GM19467 (cell line): ENCODE data around the gene CCDC141.

Source experiments
- ATAC-seq: cut with Tn5 transposase; IDR thresholded peaks from one replicate; pipeline ENCODE4 v1.9.1; 2021; ENCODE audit warnings: mild to moderate bottlenecking, moderate library complexity; ENCODE audit not compliant: unreplicated experiment

CCDC141 gene

DNA sequence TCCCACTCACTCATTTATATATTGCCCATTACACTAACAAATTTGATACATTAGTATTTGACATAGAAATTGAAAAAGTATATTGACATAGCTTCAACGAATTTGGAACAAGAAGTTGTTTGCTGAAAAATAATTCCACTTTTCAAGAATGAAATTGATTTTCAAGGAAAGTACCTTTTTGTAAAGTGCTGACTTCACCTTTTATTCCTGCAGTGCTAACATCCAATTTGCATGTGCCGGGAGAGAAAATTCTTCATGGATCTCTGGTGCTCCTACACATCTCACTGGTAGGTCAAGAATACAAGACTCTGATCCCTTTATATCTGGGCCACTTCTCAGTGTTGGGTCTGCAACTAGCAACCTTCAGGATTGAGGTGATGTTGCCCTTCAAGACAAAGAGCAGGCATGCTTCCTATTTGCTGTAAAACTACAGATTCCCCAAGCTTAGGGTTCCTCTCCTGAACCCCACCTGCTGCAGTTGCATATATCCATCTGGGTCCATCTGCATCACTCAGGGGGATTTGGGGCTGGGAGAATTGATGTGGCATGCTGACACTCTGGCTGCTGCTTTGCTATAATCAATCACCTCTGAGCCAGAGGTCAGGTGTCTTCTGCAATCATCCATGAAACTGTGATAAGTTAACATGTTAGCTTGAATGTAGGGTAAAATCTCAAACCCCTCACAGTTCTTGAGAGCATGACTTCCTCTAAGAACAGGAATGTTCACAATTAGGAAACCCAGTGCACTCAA, 134.3 kb downstream of the CCDC141 start:
- ATAC-seq = no peak

DNA sequence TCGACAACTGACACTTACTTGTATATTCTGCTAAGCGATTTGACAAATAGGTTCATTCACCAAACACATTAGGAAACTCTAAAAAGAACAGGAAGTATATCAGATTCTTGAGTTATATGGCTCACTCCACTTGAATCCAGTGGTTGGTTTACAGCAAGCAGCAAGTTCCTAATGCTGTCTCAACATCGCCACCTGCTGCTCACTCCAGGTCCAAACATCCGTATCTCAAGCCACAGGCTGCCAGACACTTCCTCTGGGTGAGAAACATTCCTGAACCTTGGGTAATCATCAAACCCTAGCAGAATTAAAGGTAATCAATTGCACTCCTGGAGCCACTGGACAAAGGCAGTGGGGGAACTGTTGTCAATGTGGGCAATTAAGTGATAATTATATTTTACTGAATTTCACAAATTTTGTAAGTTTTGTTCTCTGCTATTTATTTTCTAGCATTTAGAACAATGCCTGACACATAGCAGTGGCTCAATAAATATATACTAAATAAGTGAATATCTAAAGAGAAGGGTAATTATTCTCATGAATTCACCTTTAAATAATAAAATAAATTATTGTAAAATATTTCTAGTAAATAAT, 135.6 kb downstream of the CCDC141 start:
- ATAC-seq = peak; percentile 90

DNA sequence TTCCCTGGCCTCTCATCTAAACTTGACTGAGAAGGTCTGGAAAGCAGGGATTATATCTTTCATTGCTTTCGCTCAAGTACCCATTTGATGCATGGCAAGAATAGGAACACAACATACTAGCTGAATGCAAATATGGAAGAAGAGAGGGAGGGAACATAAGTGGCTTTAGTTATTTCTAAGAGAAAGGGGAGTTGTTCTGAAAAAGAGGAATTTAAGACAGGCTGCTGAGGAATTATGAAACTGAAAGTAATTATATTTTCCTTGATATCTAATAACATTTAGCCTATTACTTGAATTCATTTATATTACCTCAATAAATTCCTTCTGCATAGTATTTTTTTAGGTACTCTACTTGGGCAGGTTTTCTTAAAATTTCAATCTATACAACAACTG, 136.9 kb downstream of the CCDC141 start:
- no peak for ATAC-seq

DNA sequence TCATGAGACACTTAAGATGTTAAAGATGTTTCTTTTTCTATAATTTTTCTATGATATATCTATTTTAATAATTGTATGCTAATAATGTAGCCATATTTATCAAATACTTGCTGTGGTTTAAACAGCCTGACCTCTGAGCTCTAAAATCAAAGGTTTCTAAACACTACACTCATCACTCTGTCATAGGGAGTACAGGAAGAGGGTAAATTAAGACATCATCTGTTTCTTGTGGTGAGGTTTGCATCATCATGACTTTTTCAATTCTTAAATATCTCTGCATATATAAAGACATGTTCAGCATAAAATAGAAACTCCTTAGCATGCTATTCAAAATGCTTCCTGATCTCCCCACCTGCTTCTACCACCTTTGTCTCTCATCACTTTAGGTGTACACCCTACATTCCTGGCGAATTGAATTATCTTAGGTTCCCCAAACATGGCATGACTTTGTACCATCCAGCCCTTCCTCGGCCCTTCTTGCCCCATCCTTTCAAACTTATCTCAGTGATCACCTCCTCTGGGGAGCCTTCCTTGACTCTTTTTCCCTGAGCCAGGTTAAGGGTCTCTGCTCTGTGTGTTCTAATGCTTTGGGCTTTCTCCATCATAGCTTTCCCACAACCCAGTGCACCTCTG, 137.4 kb downstream of the CCDC141 start:
- no peak for ATAC-seq

DNA sequence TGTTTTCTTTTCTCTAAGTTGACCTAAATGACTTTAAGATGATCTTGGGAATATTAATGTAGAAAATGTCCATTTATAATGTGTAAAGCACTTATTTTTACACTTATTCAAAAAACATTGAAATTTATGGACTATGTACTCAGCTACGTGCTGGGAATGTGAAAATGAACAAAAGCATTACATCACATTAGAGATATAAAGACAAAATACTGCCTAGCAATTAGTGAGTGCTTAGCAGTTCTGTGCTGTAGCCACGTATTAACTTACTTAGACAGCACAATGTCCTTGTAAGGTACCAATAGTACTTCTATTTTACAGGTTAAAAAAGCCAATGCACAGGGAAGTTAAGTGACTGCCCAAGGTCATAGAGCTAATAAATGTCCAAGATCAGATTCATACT, 138.9 kb downstream of the CCDC141 start:
- ATAC-seq = no peak

DNA sequence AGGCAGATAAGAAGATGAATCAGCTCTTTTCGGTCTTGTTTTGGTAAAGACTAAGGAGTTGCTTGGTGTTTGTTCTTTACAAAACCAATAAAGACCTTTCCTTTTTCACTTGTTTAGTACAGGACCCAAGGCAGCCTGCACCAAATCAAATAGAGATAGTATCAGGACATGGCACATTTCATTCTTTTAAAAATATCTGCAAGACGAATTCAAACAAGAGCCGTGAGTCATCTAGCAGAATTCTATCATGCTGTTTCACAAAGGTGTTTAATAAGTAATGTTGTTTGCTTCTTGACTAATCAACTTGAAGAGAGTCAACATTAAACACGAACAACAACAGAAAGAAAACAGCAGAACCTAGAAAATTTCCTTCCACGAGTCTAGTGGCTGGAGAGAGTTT, 139.9 kb downstream of the CCDC141 start:
- ATAC-seq = no peak

DNA sequence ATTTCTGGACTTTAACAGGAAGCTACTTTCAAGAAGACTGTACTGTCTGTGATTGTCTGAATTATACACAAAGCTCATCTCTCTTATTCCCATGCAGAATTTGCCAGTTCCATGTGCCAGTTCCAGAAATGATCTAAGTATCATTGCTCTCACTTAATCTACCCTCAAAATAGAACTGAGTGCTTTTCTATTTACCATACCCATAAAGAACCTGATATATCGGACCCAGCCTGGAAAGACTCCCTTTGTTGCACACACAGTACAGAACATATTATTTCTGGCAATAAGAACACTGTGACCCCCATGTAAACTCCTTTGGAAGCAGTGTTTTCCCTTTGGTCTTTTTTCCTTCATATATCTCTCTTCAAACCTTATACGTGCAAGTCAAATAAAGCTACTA, 140.4 kb downstream of the CCDC141 start:
- ATAC-seq = no peak

DNA sequence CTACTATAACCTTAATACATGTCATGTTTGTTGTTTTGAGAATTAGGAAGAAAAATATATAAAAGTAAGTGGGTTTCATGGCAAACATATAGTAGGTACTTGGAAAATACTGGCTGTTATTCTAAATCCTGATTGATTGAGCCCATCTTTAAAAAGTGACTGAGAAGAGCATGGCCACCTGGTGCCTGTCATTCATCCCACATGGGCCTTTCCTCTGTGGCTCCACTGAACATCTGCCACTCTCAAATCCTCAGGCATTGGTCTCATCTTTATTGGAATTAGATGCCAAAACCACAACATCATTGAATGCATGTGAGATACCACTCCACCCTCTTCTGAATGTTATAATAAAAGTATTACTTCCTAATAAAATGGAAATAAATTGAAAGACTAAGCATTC, 141.1 kb downstream of the CCDC141 start:
- ATAC-seq = no peak

DNA sequence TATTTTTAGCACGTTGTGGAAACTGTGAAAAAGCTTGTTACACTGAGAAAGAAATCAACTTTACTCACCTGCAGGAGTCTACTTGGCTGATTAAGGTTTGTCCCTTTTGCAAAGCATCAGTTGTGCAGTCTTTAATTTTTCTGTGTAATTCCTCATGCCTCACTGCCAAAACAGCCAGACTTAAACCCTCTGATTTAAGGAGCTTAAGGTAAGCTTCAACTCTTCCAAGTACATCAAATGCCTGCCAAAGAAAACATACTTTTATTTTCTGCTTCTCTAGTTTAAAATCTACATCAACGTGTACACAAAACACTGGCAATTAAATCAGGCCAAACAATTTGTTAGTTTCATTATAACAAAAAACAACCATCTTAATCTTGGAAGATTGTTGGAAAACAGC, 144.7 kb downstream of the CCDC141 start:
- ATAC-seq = no peak

DNA sequence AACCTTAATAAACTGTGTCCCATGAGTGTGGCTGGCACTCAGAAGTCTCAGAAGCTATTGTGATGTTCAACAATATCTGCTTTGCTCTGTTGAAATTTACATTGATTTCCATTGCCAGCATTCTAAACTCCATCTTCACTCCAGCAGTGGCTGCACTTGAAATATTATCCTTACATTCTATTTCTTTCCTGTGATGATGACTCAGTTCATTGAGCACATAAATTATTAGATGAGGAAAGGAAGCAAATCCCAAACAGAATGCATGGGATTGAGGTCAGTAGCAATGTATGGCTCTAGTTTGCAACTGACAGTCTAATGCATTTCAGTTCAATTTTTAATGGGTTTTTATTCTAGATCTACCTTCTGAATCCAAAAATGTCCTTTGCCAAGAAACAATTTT, 150.3 kb downstream of the CCDC141 start:
- ATAC-seq = no peak

DNA sequence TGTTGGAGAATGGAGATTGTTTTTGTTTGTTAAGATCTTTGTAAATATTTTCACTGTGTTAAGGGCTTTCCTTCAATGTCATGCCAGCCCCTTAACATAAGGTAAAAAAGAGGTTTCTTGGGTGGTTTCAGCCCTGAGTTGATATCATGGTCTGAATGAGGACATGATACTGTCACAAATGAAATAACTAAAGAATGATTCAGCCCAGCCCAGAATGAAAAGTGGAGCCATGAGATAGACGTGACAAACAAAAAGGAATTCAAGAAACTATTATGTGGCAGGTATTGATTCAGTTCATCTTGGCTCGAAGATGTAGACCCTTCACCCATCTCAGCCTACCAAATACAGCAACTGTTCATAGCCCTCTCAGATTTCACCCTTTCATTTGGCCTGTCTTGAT, 154.1 kb downstream of the CCDC141 start:
- ATAC-seq = no peak

DNA sequence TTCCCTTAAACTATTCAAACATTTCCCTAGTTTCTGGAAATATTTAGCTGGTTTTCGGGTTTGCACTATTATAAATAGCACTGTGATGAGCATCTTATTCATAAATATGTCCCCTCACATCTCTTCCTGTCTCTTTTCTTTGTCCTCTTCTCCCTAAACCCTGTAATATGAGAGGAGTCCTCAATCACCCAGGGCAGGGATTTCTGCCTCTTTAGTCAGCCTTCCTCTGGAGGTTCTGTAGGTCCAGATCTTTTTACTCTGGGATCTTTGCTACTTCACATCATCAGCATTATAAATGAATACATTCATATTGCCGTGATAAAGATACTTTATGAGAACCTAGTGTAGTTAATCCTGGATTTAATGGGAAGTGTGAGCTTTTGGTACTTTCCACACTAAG, 154.8 kb downstream of the CCDC141 start:
- no peak for ATAC-seq

DNA sequence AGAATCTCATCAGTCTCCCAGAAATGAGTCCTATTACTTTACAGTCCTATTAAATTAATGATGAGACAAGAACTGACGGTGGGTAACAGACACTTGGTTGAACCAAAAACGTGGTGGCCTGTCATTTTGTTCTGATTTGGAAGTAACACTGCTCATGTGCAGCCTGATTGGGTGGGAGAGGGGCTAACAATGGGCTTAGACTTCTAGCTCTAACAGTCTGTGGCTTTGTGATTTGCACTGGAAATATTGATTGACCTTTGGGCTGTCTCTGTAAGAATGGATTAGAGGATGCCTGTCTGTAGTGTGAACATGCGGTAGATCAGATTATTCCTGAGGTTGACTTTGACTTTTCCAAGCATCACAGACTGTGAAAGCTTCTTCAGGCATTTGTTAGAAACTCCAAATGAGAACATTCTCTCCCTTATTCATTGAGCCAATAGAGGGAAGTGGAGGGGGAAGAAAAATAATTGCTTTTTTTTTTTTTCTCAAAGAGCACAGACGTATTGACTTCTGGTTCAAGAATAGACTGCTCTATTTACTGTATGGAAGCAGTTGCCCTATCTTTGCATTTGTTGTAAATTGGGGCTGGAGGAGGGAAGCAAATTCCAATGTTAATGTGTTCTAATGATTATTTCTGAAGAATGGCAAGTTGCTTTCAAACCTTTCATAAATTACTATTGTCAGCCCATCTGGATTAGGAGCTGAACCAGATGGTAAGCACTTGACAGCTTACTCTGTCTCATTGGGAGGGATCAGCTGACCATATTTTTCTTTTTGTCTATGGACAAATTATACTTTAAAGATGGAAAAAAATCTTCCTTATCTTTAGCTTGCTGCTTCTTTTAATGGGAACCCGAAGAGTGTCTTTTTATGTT, 156.9 kb downstream of the CCDC141 start:
- ATAC-seq = no peak

DNA sequence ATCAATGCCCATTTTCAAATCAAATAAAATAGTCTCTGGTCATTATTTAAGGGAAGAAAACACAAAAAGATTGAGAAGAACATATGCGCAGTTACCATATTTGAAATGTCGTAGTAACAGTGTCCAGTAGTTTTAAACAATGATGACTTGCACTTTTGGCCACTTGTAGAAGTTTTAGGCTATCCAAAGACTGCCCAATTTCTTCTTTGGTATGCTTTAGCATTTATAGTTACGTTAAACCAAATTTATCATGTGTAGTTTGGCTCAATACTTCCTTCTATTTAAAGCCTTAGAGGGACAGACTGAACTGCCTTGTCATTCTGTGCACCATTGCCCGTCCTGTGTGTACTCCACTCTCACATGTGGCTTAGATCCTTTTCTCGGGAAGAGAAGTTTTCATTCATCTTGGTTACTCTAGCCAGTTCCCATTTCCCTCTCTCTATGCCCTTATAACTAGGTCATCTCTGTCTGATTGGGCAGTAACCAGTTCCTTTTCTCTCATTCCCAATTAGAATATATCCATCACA, 157.9 kb downstream of the CCDC141 start:
- ATAC-seq = no peak

DNA sequence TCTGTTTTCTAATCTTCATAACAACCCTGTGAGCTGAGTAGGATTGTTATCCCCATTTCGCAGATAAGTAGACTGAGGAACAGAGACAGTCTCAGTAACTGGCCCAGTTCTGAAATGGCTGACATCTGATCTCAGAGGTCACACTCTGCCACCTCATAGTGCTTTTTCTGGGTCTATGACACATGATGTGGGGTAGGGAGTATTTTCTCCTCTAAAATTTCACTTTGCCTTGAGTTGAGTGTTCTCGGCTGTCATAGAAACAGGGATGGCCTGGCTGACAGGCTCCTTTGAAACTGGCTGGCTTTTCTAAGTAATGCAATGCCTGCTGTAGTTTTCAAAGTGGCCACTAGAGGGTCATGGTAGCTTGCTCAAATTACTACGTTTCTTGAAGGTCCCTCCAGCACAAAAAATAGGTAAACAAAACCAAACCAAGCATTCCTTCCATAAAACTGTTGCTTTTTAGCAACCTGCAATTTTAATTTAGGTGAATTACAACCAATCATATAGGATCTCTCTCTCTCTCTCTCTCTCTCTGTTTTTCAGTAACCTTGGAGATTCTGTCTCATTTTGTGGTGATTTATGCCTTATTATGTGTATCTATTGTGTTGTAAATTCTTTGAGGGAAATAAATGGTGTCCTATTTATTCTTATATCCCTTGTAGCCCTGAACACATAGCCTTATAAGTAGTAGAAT, 158.5 kb downstream of the CCDC141 start:
- ATAC-seq = peak; percentile 85

DNA sequence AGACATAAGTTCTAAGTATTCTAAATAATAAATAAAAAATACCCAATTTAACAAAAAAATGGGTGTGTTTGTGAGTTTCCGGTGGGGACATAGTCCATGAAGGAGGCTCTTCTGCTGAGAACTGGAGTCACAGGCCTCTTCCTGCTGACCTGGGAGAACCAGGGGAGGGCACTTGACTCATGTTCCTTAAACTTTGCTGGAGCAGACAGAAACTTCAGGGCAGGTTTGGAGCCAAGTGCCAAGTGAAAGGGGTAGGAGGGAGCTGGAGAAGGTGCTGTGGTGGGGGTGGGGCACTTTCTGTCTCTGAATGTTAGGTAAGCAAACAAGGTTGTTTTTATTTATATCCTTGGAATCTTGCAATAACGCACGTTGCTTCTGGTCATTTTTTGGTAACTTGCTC, 163.9 kb downstream of the CCDC141 start:
- no peak for ATAC-seq

DNA sequence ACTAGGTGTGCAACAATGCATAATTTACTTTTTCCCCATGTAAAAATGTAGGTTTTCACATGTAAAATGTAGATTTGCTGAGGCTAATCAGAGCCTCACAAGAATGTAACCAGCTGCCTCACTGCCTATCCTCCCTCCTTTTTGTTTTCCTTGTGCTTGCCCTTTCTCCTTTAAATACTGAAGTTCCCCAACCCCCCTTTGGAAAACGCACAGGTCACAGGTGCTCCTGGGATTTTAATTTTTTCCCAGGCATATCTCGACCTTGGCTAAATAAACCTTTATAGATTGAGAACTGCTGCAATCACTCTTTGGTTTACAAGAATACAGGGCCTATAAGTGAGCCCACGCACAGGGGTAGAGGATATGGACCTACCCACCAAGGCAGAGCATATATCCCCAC, 165.5 kb downstream of the CCDC141 start:
- no peak for ATAC-seq

DNA sequence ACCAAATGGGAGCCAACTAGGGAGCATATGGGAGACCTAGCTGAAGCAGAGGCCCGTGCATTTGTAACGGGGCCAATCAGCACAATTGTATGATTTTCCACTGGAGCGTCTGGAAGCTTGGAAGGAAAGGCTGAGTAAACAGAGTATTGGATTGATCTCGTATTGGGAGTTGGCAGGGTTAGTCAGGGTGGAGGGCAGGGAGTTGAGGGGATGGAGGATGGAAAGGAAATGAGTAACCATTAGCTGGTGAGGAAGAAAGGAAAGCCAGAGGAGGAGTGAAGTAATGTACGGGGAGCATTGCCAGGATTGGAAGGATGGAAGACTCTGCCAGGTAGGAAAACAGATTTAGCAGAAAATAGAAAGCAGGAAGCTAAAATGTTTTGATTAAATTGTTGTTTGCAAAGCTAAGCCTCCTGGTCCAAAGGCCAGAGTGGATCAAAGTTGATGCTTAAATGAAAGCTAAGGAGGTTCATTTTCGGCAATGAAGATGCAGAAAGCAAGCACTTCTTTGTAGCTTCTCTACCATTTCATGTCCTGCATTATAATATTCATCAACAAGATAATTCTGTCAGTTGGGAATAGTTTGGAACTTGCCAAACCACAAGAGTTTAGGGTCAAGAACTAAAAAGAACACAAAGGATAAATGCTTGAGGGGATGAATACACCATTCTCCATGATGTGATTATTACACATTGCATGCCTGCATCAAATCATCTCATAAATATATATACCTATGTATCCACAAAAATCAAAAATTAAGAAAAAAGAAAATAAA, 167.1 kb downstream of the CCDC141 start:
- no peak for ATAC-seq

DNA sequence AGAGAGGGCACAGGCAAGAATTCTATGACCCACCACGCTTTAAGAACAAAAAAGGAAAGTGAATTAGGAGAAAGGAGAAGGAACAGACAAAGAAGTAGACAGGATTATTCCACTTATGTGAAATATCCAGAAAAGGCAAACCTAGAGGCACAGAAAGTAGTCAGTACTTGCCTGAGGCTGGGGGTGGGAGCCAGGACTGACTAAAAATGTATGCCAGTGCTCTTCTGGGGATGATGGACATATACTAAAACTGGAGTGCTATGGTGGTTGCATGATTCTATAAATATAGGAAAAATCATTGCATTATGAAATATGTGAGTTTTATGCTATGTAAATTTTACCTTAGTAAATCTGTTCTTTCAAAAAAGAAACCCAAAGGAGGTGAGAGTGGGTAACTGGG, 168.9 kb downstream of the CCDC141 start:
- no peak for ATAC-seq

DNA sequence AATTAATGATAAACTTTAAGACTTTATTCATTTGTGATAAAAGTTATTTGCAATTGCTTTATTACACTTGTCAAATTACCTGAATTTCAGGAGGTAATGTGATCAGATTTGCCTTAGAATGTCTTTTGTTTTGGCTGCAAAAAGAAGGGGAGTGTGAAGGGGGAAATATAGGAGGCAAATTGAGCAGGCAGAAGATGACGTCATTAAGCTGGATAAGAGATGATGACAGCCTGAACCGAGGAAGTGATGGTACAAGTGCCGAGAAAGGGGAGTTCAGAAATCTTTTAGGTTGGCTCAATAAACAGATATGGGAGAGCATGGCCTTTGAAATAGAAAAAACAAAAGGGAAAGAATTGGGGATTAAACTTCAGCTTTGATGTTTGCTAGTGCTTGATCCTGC, 169.7 kb downstream of the CCDC141 start:
- ATAC-seq = no peak
